A172 (cell line): Measurements from ENCODE around the gene PALMD. TPM values are rescaled to one million over a fixed set of nuclear protein-coding genes. Genes with fewer than 3 reads are reported as not detected.

ENCODE experiments used
- DNase-seq: peaks from one replicate; pipeline ENCODE4 v3.0.0-alpha.2; 2015; ENCODE audit warnings: low spot score
- total RNA-seq: library from RNA; depleted of rRNA; stranded (reverse); fragments of >200 nt; shearing (Covaris generic); gene quantifications from 2 replicates; pipeline ENCODE4 v1.2.3, GENCODE V29; 2014

Gene PALMD
- total RNA-seq, 1 experiment from 2014 or later = 0.88 TPM

- no peak for DNase-seq
These were observed 51.7 kb downstream of the PALMD start for GRCh38 chr1:99697580-99697979.

DNA sequence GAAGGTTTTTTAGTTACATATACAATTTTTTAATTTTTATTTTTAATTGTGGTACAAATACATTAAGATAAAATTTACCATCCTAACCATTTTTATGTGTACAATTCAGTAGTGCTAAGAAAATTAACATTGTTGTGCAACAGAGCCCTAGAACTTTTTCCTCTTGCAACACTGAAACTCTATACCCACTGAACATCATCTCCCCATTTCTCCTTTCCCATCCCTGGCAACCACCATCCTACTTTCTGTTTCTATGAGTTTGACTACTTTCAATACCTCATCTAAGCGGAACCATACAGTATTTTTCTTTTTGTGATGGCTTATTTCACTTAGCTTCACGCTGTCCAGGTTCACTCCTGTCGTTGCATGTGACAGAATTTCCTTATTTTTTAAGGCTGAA is 54.1 kb downstream of the PALMD start:
- no peak for DNase-seq

- no peak for DNase-seq
These were observed 56.3 kb downstream of the PALMD start for GRCh38 chr1:99702221-99702620.

GRCh38 chr1:99704356-99704816 is 58.5 kb downstream of the PALMD start:
- DNase-seq = no peak

- DNase-seq = no peak
These were observed 59.5 kb downstream of the PALMD start for GRCh38 chr1:99705385-99705784.

GRCh38 chr1:99707535-99708142 is 61.7 kb downstream of the PALMD start:
- peak; percentile 56 for DNase-seq

GRCh38 chr1:99710994-99711393 is 65.1 kb downstream of the PALMD start:
- DNase-seq = no peak

DNA sequence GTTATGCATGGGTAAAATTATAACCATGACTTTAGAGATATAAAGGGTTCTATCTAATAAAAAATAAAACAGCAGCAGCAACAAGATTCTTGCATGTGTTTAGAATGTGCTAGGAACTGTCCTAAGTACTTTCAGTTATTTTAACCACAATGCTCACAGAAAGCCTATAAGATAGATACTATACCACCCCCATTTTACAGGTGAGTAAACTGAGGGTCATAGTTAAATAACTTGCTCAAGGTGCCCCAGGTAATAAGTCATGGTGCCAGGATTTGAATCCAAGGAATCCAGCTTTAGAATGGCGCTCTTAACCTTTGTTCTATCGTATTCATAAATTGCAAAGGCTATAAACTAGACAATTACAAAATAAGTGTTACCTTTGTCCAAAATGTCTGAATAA is 67.1 kb downstream of the PALMD start:
- DNase-seq = no peak

DNA sequence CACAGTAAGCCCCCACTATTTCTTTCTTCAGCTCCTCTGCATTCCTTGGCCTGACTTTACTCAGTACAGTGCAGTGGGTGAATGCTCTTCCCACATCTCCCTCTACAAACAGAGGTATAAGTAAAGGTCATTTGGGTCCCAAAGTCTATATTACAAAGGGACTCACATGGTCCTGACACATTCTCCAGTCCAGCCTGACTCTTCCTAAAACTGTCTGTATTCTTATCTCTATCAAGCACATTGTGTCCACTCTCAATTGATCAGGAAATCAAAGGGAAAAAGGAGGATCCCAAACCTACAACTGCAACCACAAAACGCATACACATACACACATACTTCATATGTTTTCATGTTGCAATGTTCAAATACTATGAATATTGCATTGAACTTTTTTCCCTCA is 71.1 kb downstream of the PALMD start:
- DNase-seq = no peak

- DNase-seq = no peak
These were observed 77.3 kb downstream of the PALMD start for GRCh38 chr1:99723251-99723650.

DNA sequence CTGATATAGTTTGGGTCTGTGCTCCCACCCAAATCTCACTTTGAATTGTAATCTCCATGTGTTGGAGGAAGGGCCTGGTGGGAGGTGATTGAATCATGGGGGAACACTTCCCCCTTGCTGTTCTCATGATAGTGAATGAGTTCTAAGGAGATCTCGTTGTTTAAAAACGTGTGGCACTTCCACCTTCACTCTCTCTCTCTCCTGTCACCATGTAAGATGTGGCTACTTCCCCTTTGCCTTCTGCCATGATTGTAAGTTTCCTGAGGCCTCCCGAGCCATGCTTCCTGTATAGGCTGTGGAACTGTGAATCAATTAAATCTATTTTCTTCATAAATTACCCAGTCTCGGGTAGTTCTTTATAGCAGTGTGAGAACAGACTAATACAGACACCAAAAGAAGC is 80.1 kb downstream of the PALMD start:
- DNase-seq = no peak

DNA sequence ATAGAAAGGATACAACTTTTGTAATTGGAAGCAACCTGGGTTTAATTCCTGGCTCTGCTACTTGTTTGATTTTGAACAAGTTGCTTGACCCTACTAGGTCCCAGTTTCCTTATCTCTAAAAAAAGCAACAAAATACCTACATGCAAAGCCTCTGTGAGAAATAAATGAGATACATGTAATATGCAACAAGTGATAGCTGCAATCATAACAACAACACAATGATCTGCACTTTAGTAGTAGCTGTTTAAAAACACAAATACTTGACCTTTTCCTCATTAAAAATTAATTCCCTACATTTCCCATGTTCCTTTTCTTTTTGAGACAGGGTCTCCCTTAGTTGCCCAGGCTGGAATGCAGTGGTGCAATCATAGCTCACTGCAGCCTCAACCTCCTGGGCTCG is 80.5 kb downstream of the PALMD start:
- no peak for DNase-seq

- no peak for DNase-seq
These were observed 80.9 kb downstream of the PALMD start for GRCh38 chr1:99726818-99727217.

- peak; percentile 75 for DNase-seq
These were observed 81.8 kb downstream of the PALMD start for GRCh38 chr1:99727575-99728185.

GRCh38 chr1:99728494-99729235 is 82.8 kb downstream of the PALMD start:
- peak; percentile 33 for DNase-seq

DNA sequence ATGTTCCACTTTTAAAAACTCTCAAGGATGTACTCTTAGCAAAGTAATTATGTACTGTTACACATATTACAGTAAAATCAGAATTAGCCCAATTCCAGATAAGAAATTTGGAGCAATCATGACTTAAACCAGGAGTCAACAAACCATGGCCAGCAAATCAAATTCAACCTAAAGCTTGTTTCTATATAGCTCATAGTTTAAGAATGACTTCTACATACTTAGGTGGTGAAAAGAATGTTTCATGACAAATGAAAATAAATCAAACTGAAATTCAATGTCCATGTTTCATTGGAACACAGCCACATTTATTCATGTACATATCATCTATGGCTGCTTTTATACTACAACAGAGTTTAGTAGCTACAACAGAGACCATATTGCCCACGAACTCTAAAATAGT is 85.5 kb downstream of the PALMD start:
- no peak for DNase-seq

GRCh38 chr1:99735852-99736251 is 89.9 kb downstream of the PALMD start:
- no peak for DNase-seq

DNA sequence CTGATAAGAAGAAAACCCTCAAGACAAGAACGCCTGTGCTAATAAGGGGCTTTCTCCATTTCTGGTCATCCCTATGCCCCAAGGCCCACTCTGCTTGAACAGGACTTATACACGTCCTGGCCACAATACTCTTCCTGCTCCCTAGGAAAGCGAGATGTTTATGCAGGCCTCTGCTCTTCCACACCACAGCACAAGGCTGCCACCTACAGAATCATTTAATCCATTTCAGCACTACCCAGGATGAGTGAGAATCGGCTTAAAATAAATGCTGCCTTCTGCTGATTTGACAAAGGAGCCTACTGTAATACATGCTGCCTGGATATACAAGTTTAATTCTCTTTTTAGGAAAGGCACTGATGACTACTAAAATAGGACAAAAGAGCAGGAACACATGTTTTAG is 91.1 kb downstream of the PALMD start:
- peak; percentile 71 for DNase-seq

- DNase-seq = no peak
These were observed 93.0 kb downstream of the PALMD start for GRCh38 chr1:99738858-99739465.

DNA sequence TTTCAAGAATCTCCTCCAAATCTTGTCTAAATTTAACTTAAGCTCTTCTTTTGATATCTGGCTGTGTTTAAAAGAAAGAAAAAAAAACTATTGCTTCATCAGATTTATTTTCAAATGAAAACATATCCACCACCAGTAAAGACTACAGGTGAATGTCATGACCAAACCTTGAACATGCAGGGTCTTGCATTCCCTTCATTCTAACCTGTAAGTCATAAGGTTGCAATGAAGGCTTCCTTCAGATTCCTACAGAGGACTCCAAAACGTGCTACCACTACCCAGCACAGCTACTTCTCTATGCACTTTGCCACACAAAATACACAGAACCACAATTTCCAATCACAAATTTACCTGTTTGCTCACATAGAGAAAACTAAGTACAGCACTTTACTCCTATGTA is 94.2 kb downstream of the PALMD start:
- no peak for DNase-seq
